HG02610 (cell line): ENCODE data around the gene ERBB3.
"Not testable (repeated sequence)": the region's sequence is repeated elsewhere in the genome, so short reads cannot be mapped to it uniquely, and the experiment has no call there.

Experiments used
- ATAC-seq: cut with Tn5 transposase; IDR thresholded peaks from one replicate; pipeline ENCODE4 v1.9.1; 2021; ENCODE audit warnings: mild to moderate bottlenecking, moderate library complexity; ENCODE audit not compliant: unreplicated experiment

Gene ERBB3

DNA sequence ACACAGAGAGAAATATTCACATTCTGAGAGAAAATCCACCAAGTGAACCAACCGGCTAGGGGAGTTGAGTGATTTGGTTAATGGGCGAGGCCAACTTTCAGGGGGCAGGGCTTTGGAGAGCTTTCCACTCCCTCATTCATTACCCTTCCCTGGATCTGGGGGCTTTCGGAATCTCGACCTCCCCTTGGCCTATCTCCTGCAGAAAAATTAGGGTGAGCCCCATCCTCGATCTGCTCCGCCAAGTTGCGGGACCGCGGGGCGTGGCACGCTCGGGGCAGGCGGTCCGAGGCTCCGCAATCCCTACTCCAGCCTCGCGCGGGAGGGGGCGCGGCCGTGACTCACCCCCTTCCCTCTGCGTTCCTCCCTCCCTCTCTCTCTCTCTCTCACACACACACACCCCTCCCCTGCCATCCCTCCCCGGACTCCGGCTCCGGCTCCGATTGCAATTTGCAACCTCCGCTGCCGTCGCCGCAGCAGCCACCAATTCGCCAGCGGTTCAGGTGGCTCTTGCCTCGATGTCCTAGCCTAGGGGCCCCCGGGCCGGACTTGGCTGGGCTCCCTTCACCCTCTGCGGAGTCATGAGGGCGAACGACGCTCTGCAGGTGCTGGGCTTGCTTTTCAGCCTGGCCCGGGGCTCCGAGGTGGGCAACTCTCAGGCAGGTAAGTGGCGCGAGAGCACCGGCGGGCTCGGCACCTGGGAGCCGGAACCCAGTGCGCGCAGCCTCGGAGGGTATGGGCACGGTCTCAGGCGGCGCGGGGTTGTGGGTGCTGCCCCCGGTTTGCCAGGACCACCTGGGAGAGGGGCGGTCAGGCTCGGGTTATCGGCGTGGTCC, at the start of gene ERBB3:
TSS of gene ERBB3 (plus strand) at position 443 of the 833 bp plus-strand sequence. CDS start at position 579, 136 bp downstream.
- ATAC-seq: peak; percentile 31

DNA sequence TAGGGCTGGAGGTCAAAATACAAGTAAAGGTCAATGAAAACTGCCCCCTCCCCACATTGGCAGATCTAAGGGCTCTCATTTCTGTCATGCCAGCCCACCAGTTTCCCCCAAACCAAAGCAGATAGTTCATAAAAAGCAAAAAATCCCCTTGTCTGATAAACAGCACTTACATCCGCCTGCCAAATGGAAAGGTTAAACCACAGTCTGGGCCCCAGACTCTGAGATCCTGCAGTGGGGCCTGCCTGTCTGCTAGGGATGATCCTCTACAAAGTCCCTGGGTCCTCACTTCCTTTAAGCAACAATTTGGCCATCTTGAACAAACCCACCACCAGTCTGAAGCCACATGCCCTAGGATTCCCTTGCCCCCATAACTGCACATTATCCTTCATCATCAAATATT, 48.0 kb upstream of the ERBB3 start:
- no peak for ATAC-seq

DNA sequence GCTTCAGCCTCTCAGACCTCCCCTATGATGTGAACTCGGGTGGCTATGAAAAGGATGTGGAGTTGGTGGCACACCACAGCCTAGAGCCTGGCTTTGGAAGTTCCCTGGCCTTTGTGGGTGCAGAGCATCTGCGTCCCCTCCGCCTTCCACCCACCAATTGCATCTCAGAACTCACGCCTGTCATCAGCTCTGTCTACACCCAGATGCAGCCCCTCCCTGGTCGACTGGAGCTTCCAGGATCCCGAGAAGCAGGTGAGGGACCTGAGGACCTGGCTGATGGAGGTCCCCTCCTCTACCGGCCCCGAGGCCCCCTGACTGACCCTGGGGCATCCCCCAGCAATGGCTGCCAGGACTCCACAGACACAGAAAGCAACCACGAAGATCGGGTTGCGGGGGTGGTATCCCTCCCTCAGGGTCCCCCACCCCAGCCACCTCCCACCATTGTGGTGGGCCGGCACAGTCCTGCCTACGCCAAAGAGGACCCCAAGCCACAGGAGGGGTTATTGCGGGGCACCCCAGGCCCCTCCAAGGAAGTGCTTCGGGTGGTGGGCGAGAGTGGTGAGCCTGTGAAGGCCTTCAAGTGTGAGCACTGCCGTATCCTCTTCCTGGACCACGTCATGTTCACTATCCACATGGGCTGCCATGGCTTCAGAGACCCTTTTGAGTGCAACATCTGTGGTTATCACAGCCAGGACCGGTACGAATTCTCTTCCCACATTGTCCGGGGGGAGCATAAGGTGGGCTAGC, 45.2 kb upstream of the ERBB3 start:
- no peak for ATAC-seq

DNA sequence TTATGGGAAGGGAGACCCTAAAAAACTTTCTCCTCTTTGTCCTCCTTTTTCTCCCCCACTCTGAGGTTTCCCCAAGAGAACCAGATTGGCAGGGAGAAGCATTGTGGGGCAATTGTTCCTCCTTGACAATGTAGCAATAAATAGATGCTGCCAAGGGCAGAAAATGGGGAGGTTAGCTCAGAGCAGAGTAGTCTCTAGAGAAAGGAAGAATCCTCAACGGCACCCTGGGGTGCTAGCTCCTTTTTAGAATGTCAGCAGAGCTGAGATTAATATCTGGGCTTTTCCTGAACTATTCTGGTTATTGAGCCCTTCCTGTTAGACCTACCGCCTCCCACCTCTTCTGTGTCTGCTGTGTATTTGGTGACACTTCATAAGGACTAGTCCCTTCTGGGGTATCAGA, 42.8 kb upstream of the ERBB3 start:
- ATAC-seq: no peak

DNA sequence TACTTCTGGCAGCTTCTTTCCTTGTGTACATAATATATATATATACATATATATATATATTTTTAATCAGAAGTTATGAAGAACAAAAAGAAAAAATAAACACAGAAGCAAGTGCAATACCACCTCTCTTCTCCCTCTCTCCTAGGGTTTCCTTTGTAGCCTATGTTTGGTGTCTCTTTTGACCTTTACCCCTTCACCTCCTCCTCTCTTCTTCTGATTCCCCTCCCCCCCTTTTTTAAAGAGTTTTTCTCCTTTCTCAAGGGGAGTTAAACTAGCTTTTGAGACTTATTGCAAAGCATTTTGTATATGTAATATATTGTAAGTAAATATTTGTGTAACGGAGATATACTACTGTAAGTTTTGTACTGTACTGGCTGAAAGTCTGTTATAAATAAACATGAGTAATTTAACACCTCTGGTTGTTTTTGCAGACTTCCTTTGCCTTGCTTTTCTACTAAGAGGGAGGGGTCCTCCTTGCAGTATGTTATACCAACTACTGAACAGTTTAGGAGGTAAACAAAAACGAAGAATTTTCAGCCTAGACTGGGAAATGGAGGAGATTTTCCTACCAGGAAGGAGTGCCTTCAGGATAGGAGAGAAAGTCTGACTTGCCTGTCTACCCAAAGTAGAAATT, 41.8 kb upstream of the ERBB3 start:
- no peak for ATAC-seq

DNA sequence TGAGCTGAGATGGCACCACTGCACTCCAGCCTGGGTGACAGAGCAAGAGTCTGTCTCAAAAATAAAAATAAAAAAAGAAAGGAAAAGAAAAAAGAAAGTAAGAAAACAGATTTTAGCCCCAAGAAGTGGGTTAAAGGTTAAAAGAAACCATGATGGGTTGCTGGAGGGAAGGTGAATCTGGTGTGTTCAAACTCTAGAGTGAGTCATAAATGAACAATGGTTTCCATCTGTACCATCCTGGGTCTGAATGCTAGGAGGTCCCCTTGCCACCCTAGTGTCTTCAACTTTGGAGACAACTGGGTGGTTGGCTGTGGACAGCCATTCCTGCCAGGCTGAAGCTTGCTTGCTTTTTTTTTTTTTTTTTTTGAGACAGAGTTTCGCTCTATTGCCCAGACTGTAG, 39.8 kb upstream of the ERBB3 start:
- no peak for ATAC-seq

DNA sequence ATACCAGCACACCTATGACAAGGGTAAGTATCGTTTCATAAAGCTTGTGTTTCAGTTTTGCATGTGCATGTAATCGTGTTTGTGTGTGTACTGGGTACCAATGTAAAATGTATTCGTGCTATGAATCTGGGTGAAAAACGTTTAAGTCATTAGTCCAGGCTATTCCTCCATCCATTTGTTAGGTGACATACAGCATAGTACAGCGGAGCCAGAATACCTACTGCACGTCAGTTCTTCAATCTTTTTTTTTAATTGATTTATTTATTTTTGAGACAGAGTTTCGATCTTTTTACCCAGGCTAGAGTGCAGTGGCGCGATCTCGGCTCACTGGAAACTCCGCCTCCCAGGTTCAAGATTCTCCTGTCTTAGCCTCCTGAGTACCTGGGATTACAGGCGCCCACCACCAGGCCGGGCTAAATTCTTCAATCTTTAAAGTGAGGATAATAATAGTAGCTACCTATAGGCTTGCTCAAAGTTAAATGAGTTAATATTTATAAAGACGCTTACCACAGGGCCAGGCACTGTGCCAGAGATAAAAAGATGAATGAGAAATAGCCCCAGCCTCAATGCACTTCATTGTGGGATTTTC, 38.9 kb upstream of the ERBB3 start:
- no peak for ATAC-seq

DNA sequence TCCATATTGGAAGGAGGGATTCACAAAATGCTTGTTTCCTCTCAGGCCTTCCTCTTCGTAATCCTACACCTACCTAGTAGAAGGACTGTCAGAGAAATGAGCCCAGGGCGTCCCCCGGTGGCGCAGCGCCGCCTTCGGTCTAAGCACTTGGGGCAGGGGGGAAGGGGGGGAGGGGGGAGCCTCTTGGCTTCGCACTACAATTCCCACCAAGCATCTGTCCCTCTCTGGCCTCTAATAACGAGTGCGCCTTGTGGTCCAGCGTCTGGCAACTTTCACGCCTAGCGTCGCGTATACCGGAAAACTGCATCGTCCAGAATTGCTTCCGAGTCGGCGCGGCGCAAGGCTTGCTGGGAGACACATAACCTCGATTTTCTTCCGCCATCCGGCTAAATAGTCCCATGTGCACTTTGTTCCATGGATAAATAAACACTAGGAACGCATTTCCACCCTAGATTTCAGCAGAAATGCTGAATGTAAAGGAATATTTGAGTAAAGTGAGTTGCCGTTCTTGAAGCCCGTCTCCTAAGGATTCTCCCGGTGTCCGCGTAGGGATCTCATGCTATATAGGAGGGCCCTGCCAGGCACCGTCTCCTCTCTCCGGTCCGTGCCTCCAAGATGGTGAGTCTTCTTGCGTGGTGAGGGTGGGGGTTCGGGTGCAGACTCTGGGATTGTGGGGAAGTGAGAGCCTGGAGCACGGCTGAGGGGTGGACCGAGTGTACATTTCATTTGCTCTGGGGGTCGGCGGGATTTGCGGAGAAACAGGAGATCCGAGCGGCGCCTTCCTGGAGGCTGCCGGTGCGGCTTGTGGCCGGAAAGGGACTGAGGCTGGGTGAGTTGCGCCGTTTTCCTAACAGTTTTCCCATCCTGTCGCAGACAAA, 38.2 kb upstream of the ERBB3 start, which contains the start of gene RPS26:
TSS of gene RPS26 (plus strand) at position 367 of the 878 bp plus-strand sequence. CDS start at position 616, 249 bp downstream.
- ATAC-seq: peak; percentile 89

DNA sequence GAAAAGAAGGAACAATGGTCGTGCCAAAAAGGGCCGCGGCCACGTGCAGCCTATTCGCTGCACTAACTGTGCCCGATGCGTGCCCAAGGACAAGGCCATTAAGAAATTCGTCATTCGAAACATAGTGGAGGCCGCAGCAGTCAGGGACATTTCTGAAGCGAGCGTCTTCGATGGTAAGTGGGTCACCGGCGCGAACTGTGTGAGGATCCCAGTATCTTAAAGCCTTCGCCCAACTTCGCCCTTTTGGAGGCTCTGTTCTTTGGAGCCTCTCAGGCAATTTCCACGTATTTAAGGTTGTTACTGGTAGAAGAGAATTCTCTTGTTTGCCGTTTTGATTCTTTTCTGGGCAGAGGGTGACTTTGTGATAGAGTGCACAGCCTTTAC, 37.5 kb upstream of the ERBB3 start:
- ATAC-seq: not testable (repeated sequence)

DNA sequence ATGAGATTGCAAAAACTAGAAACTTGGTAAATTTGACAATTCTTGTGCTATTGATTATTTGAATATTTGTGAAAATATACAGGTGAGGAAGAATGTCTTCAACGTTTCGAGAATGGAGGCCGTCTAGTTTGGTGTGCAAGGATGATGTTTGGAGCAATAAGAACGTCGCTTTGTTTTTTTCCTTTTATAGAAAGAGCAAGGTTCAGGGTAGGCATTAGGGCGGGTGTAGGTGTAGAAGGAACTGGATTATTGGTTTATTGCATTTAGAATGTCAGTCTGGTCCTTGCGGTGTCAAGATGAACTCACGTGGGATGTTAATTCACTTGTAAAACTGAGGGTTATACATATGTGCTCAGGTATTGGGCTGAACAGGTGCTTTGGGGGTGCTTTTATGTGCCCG, 37.1 kb upstream of the ERBB3 start:
- no peak for ATAC-seq

DNA sequence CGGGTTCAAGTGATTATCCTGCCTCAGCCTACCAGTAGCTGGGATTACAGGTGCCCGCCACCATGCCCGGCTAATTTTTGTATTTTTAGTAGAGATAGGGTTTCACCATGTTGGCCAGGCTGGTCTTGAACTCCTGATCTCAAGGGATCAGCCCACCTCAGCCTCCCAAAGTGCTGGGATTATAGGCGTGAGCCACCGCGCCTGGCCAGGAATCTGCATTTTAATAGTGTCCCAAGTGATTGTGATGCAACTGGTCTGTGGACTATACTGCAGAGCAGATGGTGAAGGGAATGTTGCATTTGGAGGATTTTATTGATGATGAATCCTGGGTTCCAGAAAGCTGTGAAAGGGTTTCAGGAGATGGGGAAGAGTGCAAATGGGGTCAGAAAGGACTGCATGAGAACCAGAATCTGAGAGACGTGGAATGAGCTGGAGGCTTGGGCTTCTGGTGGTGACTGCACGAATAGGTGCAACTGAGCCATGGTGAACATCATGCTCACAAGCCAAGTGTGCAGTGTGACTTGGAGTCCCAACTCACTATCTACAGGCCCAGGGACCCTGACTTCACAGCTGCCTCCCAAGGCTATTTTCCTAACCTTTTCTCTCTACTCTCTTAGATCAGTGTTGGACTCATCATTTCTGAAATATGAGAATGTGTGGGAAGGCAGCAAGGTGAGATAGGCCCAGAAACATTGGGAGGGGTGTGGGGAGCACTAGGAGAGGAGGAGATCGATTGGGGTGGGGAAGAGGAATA, 33.8 kb upstream of the ERBB3 start:
- ATAC-seq: no peak

DNA sequence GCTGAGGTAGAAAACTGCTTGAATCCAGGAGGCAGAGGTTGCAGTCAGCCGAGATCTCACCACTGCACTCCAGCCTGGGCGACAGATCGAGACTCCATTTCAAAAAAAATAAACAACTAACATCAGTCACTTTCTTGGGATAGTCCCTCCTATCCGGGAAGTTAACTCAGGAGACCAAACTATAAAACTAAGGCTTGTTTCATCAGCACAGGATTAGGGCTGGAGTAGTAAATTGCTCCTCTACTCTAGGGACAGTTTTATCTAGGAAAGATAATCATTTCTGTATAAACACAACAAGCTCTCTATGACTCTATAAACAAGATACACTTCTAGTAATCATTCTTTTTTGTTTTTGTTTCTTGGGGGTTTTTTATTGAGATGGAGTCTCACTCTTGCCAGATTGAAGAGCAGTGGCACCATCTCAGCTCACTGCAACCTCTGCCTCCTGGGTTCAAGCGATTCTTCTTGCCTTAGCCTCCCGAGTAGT, 26.5 kb upstream of the ERBB3 start:
- ATAC-seq: no peak

DNA sequence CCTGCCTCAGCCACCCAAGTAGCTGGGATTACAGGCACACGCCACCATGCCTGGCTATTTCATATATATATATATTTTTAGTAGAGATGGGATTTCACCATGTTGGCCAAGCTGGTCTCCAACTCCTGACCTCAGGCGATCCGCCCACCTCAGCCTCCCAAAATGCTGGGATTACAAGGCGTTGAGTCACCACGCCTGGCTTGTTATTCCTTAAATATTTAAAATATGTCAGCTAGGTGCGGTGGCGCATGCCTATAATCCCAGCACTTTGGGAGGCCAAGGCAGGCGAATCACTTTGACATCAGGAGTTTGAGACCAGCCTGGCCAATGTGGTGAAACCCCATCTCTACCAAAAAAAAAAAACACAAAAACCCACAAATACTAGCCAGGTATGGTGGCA, 20.0 kb upstream of the ERBB3 start:
- not testable (repeated sequence) for ATAC-seq

DNA sequence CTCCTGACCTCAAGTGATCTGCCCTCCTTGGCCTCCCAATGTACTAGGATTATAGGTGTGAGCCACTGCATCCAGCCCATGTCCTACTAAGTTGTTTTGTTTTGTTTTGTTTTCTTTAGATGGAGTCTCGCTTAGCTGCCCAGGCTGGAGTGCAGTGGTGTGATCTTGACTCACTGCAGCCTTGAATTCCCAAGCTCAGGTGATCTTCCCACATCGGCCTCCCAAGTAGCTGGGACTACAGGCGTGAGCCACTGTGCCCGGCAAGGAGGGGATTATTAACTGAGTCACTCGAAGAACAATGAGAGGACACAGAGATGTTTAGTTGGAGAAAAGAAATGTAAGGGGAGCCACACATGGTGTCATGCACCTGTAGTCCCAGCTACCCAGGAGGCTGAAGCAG, 18.0 kb upstream of the ERBB3 start:
- ATAC-seq: no peak

DNA sequence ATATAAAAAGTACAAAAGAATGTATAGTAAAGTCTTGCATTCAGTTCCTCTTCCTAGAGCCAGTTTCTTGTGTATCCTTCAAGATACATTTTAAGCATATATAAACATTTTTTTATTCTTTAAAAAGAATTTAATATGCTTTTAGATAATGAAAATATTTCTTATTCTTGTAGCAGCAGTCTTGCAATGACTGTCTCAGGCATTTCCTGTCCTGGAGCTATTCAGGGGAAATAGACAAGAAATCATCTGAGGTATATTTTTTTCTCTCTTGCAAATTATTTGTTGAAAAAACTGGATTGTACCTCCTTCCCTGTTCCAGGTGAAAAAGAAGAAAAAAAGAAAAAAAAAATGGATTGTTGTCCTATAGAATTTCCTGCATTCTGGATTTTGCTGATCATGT, 17.0 kb upstream of the ERBB3 start:
- ATAC-seq: no peak

DNA sequence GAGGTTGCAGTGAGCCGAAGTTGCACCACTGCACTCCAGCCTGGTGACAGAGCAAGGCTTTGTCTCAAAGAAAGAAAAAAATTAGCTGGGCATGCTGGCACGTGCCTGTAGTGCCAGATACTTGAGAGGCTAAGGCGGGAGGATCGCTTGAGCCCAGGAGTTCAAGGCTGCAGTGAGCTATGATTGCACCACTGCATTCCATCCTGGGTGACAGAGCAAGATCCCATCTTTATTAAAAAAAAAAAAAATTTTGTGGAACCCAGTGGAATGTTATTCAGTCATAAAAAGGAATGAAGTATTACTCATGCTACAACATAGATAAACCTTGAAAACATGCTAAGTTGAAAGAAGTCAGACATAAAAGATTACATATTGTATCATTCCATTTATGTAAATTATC, 8.3 kb upstream of the ERBB3 start:
- no peak for ATAC-seq

DNA sequence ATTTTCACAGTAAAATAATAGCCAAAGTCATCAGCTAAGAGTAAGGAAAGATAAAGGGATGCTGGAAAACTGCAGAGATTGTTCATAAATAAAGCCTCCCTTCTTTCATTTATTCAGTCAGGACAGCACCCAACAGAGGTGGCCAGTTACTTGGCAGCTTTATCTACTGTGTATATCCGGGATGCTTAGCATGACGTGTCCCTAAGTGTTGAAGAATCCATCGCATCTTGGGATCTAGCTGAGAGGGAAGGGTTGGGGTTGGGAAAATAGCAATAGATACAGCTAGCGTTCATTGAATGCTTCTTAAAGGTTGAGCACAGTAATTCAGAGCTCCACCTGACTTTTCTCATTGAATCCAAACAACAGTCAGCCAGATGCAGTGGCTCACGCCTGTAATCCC, 5.6 kb upstream of the ERBB3 start:
- no peak for ATAC-seq

DNA sequence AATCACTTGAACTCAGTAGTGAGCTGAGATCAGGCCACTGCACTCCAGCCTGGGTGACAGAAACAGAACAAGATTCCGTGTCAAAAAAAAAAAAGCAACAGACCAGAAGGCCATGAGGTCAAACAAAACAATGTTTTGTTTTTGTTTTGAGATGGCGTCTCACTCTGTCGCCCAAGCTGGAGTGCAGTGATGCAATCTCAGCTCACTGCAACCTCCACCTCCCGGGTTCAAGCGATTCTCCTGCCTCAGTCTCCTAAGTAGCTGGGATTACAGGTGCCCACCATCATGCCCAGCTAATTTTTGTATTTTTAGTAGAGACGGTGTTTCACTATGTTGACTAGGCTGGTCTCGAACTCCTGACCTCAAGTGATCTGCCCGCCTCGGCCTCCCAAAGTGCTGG, 2.0 kb upstream of the ERBB3 start:
- ATAC-seq: not testable (repeated sequence)

DNA sequence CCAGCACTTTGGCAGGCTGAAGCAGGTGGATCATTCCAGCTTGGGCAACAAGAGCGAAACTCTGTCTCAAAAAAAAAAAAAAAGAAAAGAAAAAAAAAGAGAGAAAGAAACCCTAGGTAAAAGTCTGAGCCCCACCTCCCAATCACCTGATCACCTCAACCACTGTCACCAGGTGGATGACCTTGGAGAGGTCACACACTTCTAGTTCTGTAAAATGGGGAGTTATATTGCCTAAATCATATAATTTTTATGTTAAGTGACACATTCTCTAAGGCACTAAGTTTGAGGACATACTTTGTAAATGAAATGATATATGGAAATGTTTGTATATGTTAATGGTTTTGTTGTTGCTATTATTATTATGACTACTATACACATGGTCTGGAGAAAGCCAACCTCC, 1.5 kb upstream of the ERBB3 start:
- no peak for ATAC-seq
